NB4 (cell line): ENCODE measurements around the gene CPXM2.

ENCODE experiments used
- MYC ChIP-seq: IDR thresholded peaks from 2 replicates; pipeline ENCODE4 v1.6.1; 2011; ENCODE audit warnings: low read depth, low read length
- POLR2A ChIP-seq: IDR thresholded peaks from 2 replicates; pipeline ENCODE4 v1.6.1; 2011; ENCODE audit warnings: mild to moderate bottlenecking; ENCODE audit not compliant: insufficient read length; ENCODE audit errors: extremely low read depth
- TF ChIP-seq, protein P1 (sequence below): IDR thresholded peaks from 2 replicates; pipeline ENCODE4 v1.6.1; 2011; ENCODE audit warnings: low read depth, low read length
- TF ChIP-seq, protein P2 (sequence below): IDR thresholded peaks from one replicate; pipeline ENCODE4 v1.5.1; 2012; ENCODE audit warnings: low read depth, low read length

DNA sequence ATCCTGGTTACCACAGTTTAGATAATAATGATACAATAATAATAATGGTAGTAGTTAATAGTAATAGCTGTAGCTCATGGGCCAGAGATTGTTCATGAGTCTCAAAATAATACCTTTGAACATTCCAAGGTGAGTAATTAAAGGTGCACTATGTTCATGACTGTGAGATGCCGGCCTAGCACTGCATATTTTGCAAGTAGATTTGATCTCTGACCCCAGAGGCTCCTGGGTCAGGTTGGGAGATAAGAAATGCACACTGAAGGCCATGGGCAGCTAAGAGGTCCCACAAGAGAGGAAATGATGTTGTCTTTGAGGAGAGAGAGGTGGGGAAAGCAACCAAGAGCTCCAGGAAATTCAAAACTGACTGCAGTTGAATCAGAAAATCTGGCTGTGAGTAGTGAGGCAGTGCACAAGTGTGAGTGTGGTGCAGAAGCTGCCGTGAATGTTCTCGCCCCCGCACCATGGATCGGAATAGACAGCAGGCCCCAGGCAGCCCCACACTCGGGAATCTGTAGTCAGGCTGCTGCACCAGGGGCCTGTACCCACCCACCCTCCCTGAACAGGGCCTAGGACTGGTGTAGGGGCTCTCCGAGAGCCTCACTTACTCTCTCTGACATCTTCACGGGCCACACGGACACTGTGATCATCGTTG is 11.9 kb downstream of the CPXM2 start:
- TF ChIP-seq POLR2A (no peak), MYC (no peak)
- TF ChIP-seq, protein P1, sequence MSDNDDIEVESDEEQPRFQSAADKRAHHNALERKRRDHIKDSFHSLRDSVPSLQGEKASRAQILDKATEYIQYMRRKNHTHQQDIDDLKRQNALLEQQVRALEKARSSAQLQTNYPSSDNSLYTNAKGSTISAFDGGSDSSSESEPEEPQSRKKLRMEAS, result no peak
- TF ChIP-seq, protein P2, sequence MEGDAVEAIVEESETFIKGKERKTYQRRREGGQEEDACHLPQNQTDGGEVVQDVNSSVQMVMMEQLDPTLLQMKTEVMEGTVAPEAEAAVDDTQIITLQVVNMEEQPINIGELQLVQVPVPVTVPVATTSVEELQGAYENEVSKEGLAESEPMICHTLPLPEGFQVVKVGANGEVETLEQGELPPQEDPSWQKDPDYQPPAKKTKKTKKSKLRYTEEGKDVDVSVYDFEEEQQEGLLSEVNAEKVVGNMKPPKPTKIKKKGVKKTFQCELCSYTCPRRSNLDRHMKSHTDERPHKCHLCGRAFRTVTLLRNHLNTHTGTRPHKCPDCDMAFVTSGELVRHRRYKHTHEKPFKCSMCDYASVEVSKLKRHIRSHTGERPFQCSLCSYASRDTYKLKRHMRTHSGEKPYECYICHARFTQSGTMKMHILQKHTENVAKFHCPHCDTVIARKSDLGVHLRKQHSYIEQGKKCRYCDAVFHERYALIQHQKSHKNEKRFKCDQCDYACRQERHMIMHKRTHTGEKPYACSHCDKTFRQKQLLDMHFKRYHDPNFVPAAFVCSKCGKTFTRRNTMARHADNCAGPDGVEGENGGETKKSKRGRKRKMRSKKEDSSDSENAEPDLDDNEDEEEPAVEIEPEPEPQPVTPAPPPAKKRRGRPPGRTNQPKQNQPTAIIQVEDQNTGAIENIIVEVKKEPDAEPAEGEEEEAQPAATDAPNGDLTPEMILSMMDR, result no peak
